ENCODE measurements around the gene MACROD2. TPM values are rescaled to one million over a fixed set of nuclear protein-coding genes. Genes with fewer than 3 reads are reported as not detected.

The MACROD2 gene
- total and polyA plus RNA-seq, 2 of the 4 experiments (the other 2 are of a cell fraction), result not detected

- no peak overlapping the region for H2AFZ ChIP-seq (replicated peaks; ENCODE audit: low read length, poor library complexity)
- H3K9ac ChIP-seq (ENCODE audit: low read depth, low read length), result no peak overlapping the region
- dilution Hi-C loops (cut with HindIII; ENCODE audit: low sequenced_read_pairs, unreplicated experiment), result no loop called here
- H3K56ac ChIP-seq (ENCODE audit: extremely low read depth, insufficient read depth, low read length), result no peak overlapping the region
- TF ChIP-seq RCOR1 (IDR thresholded peaks at IDR 0.05; ENCODE audit: insufficient replicate concordance, low read length) (no peak), POLR2A (IDR thresholded peaks at IDR 0.05; ENCODE audit: low read depth, low read length) (no peak), RAD21 (IDR thresholded peaks at IDR 0.05; ENCODE audit: low read length) (no peak), FOS (IDR thresholded peaks at IDR 0.05; ENCODE audit: low read depth, low read length) (no peak), ELK1 (IDR thresholded peaks at IDR 0.05; ENCODE audit: borderline replicate concordance, low read depth, low read length) (no peak), MXI1 (IDR thresholded peaks at IDR 0.05; ENCODE audit: borderline replicate concordance, low read depth, low read length) (no peak), NFE2L2 (IDR thresholded peaks at IDR 0.05; ENCODE audit: low read depth, low read length) (no peak), USF2 (IDR thresholded peaks at IDR 0.05; ENCODE audit: low read depth, low read length) (no peak), CHD1 (IDR thresholded peaks at IDR 0.05; ENCODE audit: low read depth, low read length) (no peak), MAZ (IDR thresholded peaks at IDR 0.05; ENCODE audit: borderline replicate concordance, low read depth, low read length) (no peak), MAFK (IDR thresholded peaks at IDR 0.05; ENCODE audit: low read depth, low read length) (no peak), CEBPB (IDR thresholded peaks at IDR 0.05; ENCODE audit: low read depth, low read length) (no peak), RFX5 (IDR thresholded peaks at IDR 0.05; ENCODE audit: low read depth, low read length) (no peak), SMC3 (IDR thresholded peaks at IDR 0.05; ENCODE audit: low read depth, low read length) (no peak), BHLHE40 (IDR thresholded peaks at IDR 0.05; ENCODE audit: low read depth, low read length) (no peak)
- no peak overlapping the region for H4K8ac ChIP-seq (ENCODE audit: low read depth in 2 of 2, low read length in 2 of 2)
- DNase-seq, result no peak
- no peak overlapping the region for H3K27ac ChIP-seq (ENCODE audit: insufficient read depth, low read length)
- POLR2A ChIA-PET (ENCODE audit: unreplicated experiment), result no interaction called here
- no peaks in the 10 kb centered on the region for H3K27me3 ChIP-seq (ENCODE audit: control insufficient read depth, insufficient read depth, low read length)
- peaks cover 2% of the 10 kb centered on the region; the same call in 1 of the 2 replicates for H3K9me3 ChIP-seq (ENCODE audit: control insufficient read depth, insufficient read depth, low read length)
- no peak overlapping the region for H2BK20ac ChIP-seq (ENCODE audit: low read depth, low read length)
- no peak overlapping the region for H4K91ac ChIP-seq (ENCODE audit: insufficient read depth, low read depth, low read length)
- no CpG with 5 or more reads among the region's 2 CpGs for WGBS, 2 experiments (ENCODE audit: extremely low coverage in 2 of 2, insufficient read length in 1 of 2)
- no peak overlapping the region for H2AK9ac ChIP-seq (replicated peaks; ENCODE audit: low read depth, low read length, poor library complexity)
- H3K18ac ChIP-seq (ENCODE audit: low read depth, low read length), result no peak overlapping the region
- H3K14ac ChIP-seq (replicated peaks; ENCODE audit: low read depth, low read length), result no peak overlapping the region
- no peaks in the 10 kb centered on the region for H3K36me3 ChIP-seq (ENCODE audit: control insufficient read depth, insufficient read depth, low read length)
- no TSS peak for BruUV-seq (replicated peaks)
- H2BK120ac ChIP-seq (ENCODE audit: low read depth, low read length), result no peak overlapping the region
- no peak overlapping the region for H3K4me3 ChIP-seq (ENCODE audit: insufficient read depth, low read depth, low read length)
- H2BK15ac ChIP-seq (ENCODE audit: low read depth, low read length), result no peak overlapping the region
- H3K4me1 ChIP-seq (ENCODE audit: control insufficient read depth, insufficient read depth, low read length), result no peaks in the 10 kb centered on the region
- intact Hi-C loops (cut with micrococcal nuclease), result no loop called here
- H2BK5ac ChIP-seq (ENCODE audit: low read depth, low read length, poor library complexity, severe bottlenecking), result no peak overlapping the region
- no peak for ATAC-seq (ENCODE audit: low read depth)
- no peak overlapping the region for H3K4ac ChIP-seq (ENCODE audit: low read depth, low read length)
- H2AK5ac ChIP-seq (ENCODE audit: low read depth, low read length), result no peak overlapping the region
- H3K9me1 ChIP-seq (ENCODE audit: insufficient read depth, low read length), result no peaks in the 10 kb centered on the region
- no peak overlapping the region for H3K23ac ChIP-seq (ENCODE audit: low read depth, low read length)
- H4K5ac ChIP-seq (ENCODE audit: low read depth, low read length), result no peak overlapping the region
- no peaks in the 10 kb centered on the region for H3K79me1 ChIP-seq (ENCODE audit: low read depth in 1 of 2, low read length in 2 of 2)
- H4K20me1 ChIP-seq (ENCODE audit: insufficient read depth, low read length), result no peaks in the 10 kb centered on the region
- CTCF ChIA-PET, result interaction anchor here (1.3 kb wide), 1 partner anchor 9 kb away, joined by 4 read pairs; no protein-coding TSS in a partner anchor
- H3K4me2 ChIP-seq (ENCODE audit: low read depth, low read length), result no peak overlapping the region
- in situ Hi-C loops (cut with MboI; ENCODE audit: low sequenced_read_pairs), result no loop called here
Observed at GRCh38 chr20:15396026-15396425, 1400.7 kb downstream of the MACROD2 start.

All from IMR-90 (cell line).